ENCODE data around the gene AHCYL2. TPM values are rescaled to one million over a fixed set of nuclear protein-coding genes. Genes with fewer than 3 reads are reported as not detected.

The AHCYL2 gene
- total RNA-seq, 1 experiment from 2014 or later, result 17.0 TPM

- H3K27me3 ChIP-seq (ENCODE audit: insufficient read depth, low read length), result no peaks in the 10 kb centered on the region
- intact Hi-C loops (cut with micrococcal nuclease), result no loop called here
- H2AFZ ChIP-seq (ENCODE audit: low read depth, low read length, poor library complexity, severe bottlenecking), result no peak overlapping the region
- POLR2A ChIA-PET, result no interaction called here
- H3K9me2 ChIP-seq (ENCODE audit: insufficient read depth), result no peaks in the 10 kb centered on the region
- H3K36me3 ChIP-seq (ENCODE audit: control insufficient read depth in 1 of 2, insufficient read depth in 2 of 2, low read length in 2 of 2), result no peaks in the 10 kb centered on the region
- no peaks in the 10 kb centered on the region for H4K20me1 ChIP-seq (ENCODE audit: insufficient read depth)
- no TSS peak for BruUV-seq (replicated peaks)
- no peaks in the 10 kb centered on the region for H3K79me2 ChIP-seq (ENCODE audit: insufficient read depth, low read length)
- DNase-seq (ENCODE audit: low read depth, low spot score), result no peak
- H3K4me1 ChIP-seq (ENCODE audit: control insufficient read depth in 1 of 2, insufficient read depth in 2 of 2, low read length in 2 of 2), result no peaks in the 10 kb centered on the region
- no peaks in the 10 kb centered on the region for H3K9me3 ChIP-seq (ENCODE audit: control insufficient read depth in 1 of 2, insufficient read depth in 1 of 2, low read depth in 1 of 2, low read length in 2 of 2)
- H3K27ac ChIP-seq (ENCODE audit: low read depth, low read length), result no peak overlapping the region
- no peak for ATAC-seq
- no peak overlapping the region for H3K4me2 ChIP-seq (ENCODE audit: low read length)
- H3K9ac ChIP-seq (ENCODE audit: low read length), result no peak overlapping the region
- CTCF ChIA-PET, result interaction anchor here (1.1 to 2.0 kb wide), 2 partner anchors 15 to 24 kb away, joined by 3 to 8 read pairs; no protein-coding TSS in a partner anchor
- no peak for TF ChIP-seq SP1 (IDR thresholded peaks at IDR 0.05; ENCODE audit: low read depth)
- TF ChIP-seq, protein P1, sequence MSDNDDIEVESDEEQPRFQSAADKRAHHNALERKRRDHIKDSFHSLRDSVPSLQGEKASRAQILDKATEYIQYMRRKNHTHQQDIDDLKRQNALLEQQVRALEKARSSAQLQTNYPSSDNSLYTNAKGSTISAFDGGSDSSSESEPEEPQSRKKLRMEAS (IDR thresholded peaks at IDR 0.05), result no peak
- H3K4me3 ChIP-seq (replicated peaks in 1 of 2; ENCODE audit: low read depth in 1 of 2, low read length in 2 of 2), result no peak overlapping the region
- RAD21 ChIA-PET (ENCODE audit: low non-redundant PET in 1 of 2, low total read pairs in 2 of 2, uncharacterized antibody in 2 of 2, unreplicated experiment in 2 of 2), result no interaction called here
Observed at GRCh38 chr7:129391546-129392171, 166.8 kb downstream of the AHCYL2 start.

DNA sequence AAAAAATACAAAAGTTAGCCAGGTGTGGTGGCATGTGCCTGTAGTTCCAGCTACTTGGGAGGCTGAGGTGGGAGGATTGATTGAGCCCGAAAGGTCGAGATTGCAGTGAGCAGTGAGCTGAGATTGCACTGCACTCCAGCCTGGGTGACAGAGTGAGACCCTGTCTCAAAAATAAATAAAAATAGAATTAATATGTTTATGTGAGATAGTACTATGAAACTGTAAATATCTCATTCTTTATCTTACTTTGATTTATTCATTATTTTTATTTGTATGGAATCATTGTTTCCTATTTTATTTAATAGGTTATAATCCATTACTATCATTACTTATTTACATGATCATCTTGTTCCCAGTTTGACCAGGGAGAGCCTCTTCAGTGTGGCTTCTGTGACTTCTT lies 168.4 kb downstream of the AHCYL2 start:
- no peak for ATAC-seq
- intact Hi-C loops (cut with micrococcal nuclease), result no loop called here
- DNase-seq (ENCODE audit: low read depth, low spot score), result no peak
- Histone ChIP-seq H3K79me2 (ENCODE audit: insufficient read depth, low read length) (no peaks in the 10 kb centered on the region), H3K4me3 (replicated peaks in 1 of 2; ENCODE audit: low read depth in 1 of 2, low read length in 2 of 2) (no peak overlapping the region), H3K9me3 (ENCODE audit: control insufficient read depth in 1 of 2, insufficient read depth in 1 of 2, low read depth in 1 of 2, low read length in 2 of 2) (no peaks in the 10 kb centered on the region), H2AFZ (ENCODE audit: low read depth, low read length, poor library complexity, severe bottlenecking) (no peak overlapping the region), H3K9me2 (ENCODE audit: insufficient read depth) (no peaks in the 10 kb centered on the region), H3K4me2 (ENCODE audit: low read length) (no peak overlapping the region), H3K27ac (ENCODE audit: low read depth, low read length) (no peak overlapping the region), H3K27me3 (ENCODE audit: insufficient read depth, low read length) (no peaks in the 10 kb centered on the region), H3K4me1 (ENCODE audit: control insufficient read depth in 1 of 2, insufficient read depth in 2 of 2, low read length in 2 of 2) (no peaks in the 10 kb centered on the region), H3K36me3 (ENCODE audit: control insufficient read depth in 1 of 2, insufficient read depth in 2 of 2, low read length in 2 of 2) (no peaks in the 10 kb centered on the region), H3K9ac (ENCODE audit: low read length) (no peak overlapping the region), H4K20me1 (ENCODE audit: insufficient read depth) (no peaks in the 10 kb centered on the region)
- ChIA-PET POLR2A (no interaction called here), CTCF (no interaction called here), RAD21 (ENCODE audit: low non-redundant PET in 1 of 2, low total read pairs in 2 of 2, uncharacterized antibody in 2 of 2, unreplicated experiment in 2 of 2) (no interaction called here)
- BruUV-seq (replicated peaks), result no TSS peak
- TF ChIP-seq POLR2AphosphoS5 (IDR thresholded peaks at IDR 0.05; ENCODE audit: low read depth, low read length) (no peak), ELF1 (IDR thresholded peaks at IDR 0.05; ENCODE audit: borderline replicate concordance, low read depth) (no peak), SRF (IDR thresholded peaks at IDR 0.05; ENCODE audit: low read depth) (no peak), JUND (IDR thresholded peaks at IDR 0.05) (no peak), ZFX (IDR thresholded peaks at IDR 0.05) (no peak), EGR1 (IDR thresholded peaks at IDR 0.05; ENCODE audit: low read depth) (no peak), TCF7L2 (IDR thresholded peaks at IDR 0.05; ENCODE audit: borderline replicate concordance, extremely low read depth, insufficient read depth, insufficient read length) (no peak), ZBTB33 (IDR thresholded peaks at IDR 0.05; ENCODE audit: extremely low read depth, insufficient replicate concordance, low read length) (no peak), ATF3 (IDR thresholded peaks at IDR 0.05) (no peak), EZH2 (IDR thresholded peaks at IDR 0.05) (no peak)
- TF ChIP-seq, protein P2, sequence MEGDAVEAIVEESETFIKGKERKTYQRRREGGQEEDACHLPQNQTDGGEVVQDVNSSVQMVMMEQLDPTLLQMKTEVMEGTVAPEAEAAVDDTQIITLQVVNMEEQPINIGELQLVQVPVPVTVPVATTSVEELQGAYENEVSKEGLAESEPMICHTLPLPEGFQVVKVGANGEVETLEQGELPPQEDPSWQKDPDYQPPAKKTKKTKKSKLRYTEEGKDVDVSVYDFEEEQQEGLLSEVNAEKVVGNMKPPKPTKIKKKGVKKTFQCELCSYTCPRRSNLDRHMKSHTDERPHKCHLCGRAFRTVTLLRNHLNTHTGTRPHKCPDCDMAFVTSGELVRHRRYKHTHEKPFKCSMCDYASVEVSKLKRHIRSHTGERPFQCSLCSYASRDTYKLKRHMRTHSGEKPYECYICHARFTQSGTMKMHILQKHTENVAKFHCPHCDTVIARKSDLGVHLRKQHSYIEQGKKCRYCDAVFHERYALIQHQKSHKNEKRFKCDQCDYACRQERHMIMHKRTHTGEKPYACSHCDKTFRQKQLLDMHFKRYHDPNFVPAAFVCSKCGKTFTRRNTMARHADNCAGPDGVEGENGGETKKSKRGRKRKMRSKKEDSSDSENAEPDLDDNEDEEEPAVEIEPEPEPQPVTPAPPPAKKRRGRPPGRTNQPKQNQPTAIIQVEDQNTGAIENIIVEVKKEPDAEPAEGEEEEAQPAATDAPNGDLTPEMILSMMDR (IDR thresholded peaks at IDR 0.05 in 2 of 3, conservative IDR thresholded peaks at IDR 0.05 in 1 of 3; ENCODE audit: borderline replicate concordance in 1 of 3, insufficient read depth in 1 of 3, low read depth in 2 of 3, low read length in 2 of 3), result no peak

All from HCT116 (cell line).